ENCODE data around the gene PRKN. TPM values are rescaled to one million over a fixed set of nuclear protein-coding genes. Genes with fewer than 3 reads are reported as not detected.

PRKN gene
- total and polyA plus RNA-seq, 2 experiments from 2014 or later: 0.10 to 0.84 TPM

- TF ChIP-seq, protein P1, sequence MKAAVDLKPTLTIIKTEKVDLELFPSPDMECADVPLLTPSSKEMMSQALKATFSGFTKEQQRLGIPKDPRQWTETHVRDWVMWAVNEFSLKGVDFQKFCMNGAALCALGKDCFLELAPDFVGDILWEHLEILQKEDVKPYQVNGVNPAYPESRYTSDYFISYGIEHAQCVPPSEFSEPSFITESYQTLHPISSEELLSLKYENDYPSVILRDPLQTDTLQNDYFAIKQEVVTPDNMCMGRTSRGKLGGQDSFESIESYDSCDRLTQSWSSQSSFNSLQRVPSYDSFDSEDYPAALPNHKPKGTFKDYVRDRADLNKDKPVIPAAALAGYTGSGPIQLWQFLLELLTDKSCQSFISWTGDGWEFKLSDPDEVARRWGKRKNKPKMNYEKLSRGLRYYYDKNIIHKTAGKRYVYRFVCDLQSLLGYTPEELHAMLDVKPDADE (IDR thresholded peaks at IDR 0.05): no peak
- no peak for TF ChIP-seq REST (IDR thresholded peaks at IDR 0.05; ENCODE audit: unreplicated experiment)
- no peak for TF ChIP-seq STAT1 (IDR thresholded peaks at IDR 0.05; ENCODE audit: unreplicated experiment)
These were observed 1360.1 kb downstream of the PRKN start (continued) for GRCh38 chr6:161367472-161367871.

DNA sequence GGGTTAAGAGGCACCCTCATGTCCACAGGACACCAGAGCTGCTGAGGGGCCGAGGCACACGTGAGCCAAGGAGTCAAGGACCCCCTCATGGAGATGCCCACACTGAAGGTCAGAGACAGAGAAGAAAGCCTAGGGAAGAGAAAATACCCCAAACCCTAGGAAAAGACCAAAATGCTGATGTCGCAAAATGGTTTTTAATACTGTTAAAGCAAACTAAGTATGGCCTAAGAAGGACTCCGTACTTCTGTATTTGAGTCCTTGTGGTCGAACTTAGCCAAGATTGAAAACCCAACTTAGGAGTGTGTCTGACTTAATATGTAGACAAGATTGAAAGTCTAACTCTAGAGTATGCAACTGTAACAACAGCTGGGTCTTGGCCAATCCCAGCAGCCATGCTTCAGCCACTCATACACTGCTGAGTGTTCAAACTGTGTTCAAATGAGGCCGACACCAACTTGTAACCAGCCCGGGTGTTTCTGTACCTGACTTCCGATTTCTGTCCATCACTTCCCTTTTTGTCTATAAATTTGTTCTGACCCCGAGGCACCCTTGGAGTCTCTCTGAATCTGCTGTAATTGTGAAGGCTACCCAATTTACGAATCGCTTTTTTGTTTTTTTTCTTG is 1361.2 kb downstream of the PRKN start:
- Histone ChIP-seq H3K4me2 (no peak overlapping the region), H3F3A (replicated peaks; ENCODE audit: low read depth) (no peaks in the 10 kb centered on the region), H3K79me2 (replicated peaks; ENCODE audit: insufficient read depth) (no peaks in the 10 kb centered on the region), H3K4me3 (no peak overlapping the region), H3K4me1 (ENCODE audit: insufficient read depth) (no peaks in the 10 kb centered on the region), H3K36me3 (ENCODE audit: insufficient read depth) (no peaks in the 10 kb centered on the region), H4K20me1 (replicated peaks; ENCODE audit: insufficient read depth) (no peaks in the 10 kb centered on the region), H3K27ac (ENCODE audit: low read depth) (no peak overlapping the region), H3K27me3 (ENCODE audit: insufficient read depth) (no peaks in the 10 kb centered on the region), H3K9me2 (ENCODE audit: insufficient read depth) (no peaks in the 10 kb centered on the region), H2AFZ (no peak overlapping the region)
- H3K27ac Mint-ChIP-seq: no peak overlapping the region
- no peaks in the 10 kb centered on the region for H3K4me1 Mint-ChIP-seq
- peaks cover 10% of the 10 kb centered on the region for H3K36me3 Mint-ChIP-seq (ENCODE audit: low read depth)
- DNase-seq (ENCODE audit: low spot score): no peak
- H3K27me3 Mint-ChIP-seq (ENCODE audit: insufficient read depth, low read depth, poor library complexity): peaks cover 4% of the 10 kb centered on the region
- peaks cover 18% of the 10 kb centered on the region for H3K9me3 Mint-ChIP-seq
- no peak overlapping the region for H3K4me3 Mint-ChIP-seq
- ATAC-seq: no peak
- TF ChIP-seq, protein P2, sequence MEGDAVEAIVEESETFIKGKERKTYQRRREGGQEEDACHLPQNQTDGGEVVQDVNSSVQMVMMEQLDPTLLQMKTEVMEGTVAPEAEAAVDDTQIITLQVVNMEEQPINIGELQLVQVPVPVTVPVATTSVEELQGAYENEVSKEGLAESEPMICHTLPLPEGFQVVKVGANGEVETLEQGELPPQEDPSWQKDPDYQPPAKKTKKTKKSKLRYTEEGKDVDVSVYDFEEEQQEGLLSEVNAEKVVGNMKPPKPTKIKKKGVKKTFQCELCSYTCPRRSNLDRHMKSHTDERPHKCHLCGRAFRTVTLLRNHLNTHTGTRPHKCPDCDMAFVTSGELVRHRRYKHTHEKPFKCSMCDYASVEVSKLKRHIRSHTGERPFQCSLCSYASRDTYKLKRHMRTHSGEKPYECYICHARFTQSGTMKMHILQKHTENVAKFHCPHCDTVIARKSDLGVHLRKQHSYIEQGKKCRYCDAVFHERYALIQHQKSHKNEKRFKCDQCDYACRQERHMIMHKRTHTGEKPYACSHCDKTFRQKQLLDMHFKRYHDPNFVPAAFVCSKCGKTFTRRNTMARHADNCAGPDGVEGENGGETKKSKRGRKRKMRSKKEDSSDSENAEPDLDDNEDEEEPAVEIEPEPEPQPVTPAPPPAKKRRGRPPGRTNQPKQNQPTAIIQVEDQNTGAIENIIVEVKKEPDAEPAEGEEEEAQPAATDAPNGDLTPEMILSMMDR (conservative IDR thresholded peaks at IDR 0.05; ENCODE audit: low read depth in 2 of 2): no peak
- TF ChIP-seq NANOG (IDR thresholded peaks at IDR 0.05; ENCODE audit: borderline replicate concordance): no peak
- TF ChIP-seq JUNB (IDR thresholded peaks at IDR 0.05; ENCODE audit: unreplicated experiment): no peak
- TF ChIP-seq ZNF114 (CRISPR knock-in tag; IDR thresholded peaks at IDR 0.05): no peak
- no peak for TF ChIP-seq STAT1 (IDR thresholded peaks at IDR 0.05; ENCODE audit: unreplicated experiment)
- no peak for TF ChIP-seq REST (IDR thresholded peaks at IDR 0.05; ENCODE audit: unreplicated experiment)
- TF ChIP-seq ZNF331 (CRISPR knock-in tag; IDR thresholded peaks at IDR 0.05; ENCODE audit: low read depth): no peak

Data from GM23338 (cell line).